ENCODE data around the gene SELENOV. TPM values are rescaled to one million over a fixed set of nuclear protein-coding genes. Genes with fewer than 3 reads are reported as not detected.

Gene SELENOV
- total RNA-seq, 1 experiment from 2014 or later: 0.80 TPM

DNA sequence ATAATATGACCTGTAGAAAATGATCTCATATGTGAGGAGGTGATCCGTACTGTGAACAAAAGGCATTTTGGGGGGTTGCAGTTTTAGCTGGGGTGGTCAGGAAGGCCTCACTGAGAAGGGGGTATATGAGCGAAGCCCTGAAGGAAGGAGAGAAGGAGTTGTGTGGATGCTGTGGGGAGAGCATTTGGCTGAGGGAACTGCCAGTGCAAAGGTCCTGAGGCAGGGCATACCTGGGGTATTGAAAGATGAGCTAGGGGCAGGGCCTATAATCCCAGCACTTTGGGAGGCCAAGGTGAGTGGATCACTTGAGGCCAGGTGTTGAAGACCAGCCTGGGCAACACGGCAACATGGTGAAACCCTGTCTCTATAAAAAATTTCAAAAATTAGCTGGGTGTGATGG, 2.5 kb downstream of the SELENOV start:
- no TSS peak for BruUV-seq (replicated peaks)
- ATAC-seq (no peak), DNase-seq (ENCODE audit: low read depth, low spot score) (no peak)
- Histone ChIP-seq H3K4me1 (ENCODE audit: control insufficient read depth, insufficient read depth, low read length) (peaks cover 26% of the 10 kb centered on the region), H3K27me3 (ENCODE audit: control insufficient read depth, insufficient read depth, low read length) (peaks cover 23% of the 10 kb centered on the region), H3K9me3 (ENCODE audit: control insufficient read depth, insufficient read depth, low read depth, low read length) (no peaks in the 10 kb centered on the region), H3K27ac (ENCODE audit: low read length) (no peak overlapping the region), H3K36me3 (ENCODE audit: control insufficient read depth, insufficient read depth, low read length) (no peaks in the 10 kb centered on the region), H3K4me3 (ENCODE audit: low read depth in 2 of 2, low read length in 2 of 2) (no peak overlapping the region)
- in situ Hi-C loops (cut with HindIII; ENCODE audit: low pct_unique_long_range_greater_than_20kb, low sequenced_read_pairs): no loop called here
- intact Hi-C loops (cut with micrococcal nuclease; ENCODE audit: unreplicated experiment): no loop called here
- ChIA-PET CTCF (interaction anchor here (0.6 to 3.9 kb wide), 8 partner anchors 11 to 640 kb away, joined by 3 to 45 read pairs (median 18); partner anchors contain the start of genes DLL3, EID2, EID2B and RPS16), POLR2A (interaction anchor here (0.5 to 3.5 kb wide), 8 partner anchors 9 to 175 kb away, joined by 3 to 43 read pairs (median 6); partner anchors contain the start of genes EID2B, RPS16, SAMD4B and TIMM50)
- TF ChIP-seq POLR2AphosphoS5 (IDR thresholded peaks at IDR 0.05; ENCODE audit: low read depth, low read length) (no peak), SIN3A (IDR thresholded peaks at IDR 0.05; ENCODE audit: borderline replicate concordance, insufficient read depth, low read depth, low read length) (no peak), CTCF (IDR thresholded peaks at IDR 0.05) (no peak), TCF7L2 (IDR thresholded peaks at IDR 0.05; ENCODE audit: low read depth, low read length) (no peak)
- TF ChIP-seq, protein P1, sequence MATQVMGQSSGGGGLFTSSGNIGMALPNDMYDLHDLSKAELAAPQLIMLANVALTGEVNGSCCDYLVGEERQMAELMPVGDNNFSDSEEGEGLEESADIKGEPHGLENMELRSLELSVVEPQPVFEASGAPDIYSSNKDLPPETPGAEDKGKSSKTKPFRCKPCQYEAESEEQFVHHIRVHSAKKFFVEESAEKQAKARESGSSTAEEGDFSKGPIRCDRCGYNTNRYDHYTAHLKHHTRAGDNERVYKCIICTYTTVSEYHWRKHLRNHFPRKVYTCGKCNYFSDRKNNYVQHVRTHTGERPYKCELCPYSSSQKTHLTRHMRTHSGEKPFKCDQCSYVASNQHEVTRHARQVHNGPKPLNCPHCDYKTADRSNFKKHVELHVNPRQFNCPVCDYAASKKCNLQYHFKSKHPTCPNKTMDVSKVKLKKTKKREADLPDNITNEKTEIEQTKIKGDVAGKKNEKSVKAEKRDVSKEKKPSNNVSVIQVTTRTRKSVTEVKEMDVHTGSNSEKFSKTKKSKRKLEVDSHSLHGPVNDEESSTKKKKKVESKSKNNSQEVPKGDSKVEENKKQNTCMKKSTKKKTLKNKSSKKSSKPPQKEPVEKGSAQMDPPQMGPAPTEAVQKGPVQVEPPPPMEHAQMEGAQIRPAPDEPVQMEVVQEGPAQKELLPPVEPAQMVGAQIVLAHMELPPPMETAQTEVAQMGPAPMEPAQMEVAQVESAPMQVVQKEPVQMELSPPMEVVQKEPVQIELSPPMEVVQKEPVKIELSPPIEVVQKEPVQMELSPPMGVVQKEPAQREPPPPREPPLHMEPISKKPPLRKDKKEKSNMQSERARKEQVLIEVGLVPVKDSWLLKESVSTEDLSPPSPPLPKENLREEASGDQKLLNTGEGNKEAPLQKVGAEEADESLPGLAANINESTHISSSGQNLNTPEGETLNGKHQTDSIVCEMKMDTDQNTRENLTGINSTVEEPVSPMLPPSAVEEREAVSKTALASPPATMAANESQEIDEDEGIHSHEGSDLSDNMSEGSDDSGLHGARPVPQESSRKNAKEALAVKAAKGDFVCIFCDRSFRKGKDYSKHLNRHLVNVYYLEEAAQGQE (IDR thresholded peaks at IDR 0.05; ENCODE audit: insufficient read depth in 1 of 2, low read depth in 2 of 2, low read length in 1 of 2): no peak

- Histone ChIP-seq H3K27ac (ENCODE audit: low read length) (peak overlapping the region; percentile 0), H3K4me3 (ENCODE audit: low read depth in 2 of 2, low read length in 2 of 2) (no peak overlapping the region), H3K36me3 (ENCODE audit: control insufficient read depth, insufficient read depth, low read length) (no peaks in the 10 kb centered on the region), H3K4me1 (ENCODE audit: control insufficient read depth, insufficient read depth, low read length) (peaks cover 26% of the 10 kb centered on the region), H3K27me3 (ENCODE audit: control insufficient read depth, insufficient read depth, low read length) (peaks cover 23% of the 10 kb centered on the region), H3K9me3 (ENCODE audit: control insufficient read depth, insufficient read depth, low read depth, low read length) (no peaks in the 10 kb centered on the region)
- in situ Hi-C loops (cut with HindIII; ENCODE audit: low pct_unique_long_range_greater_than_20kb, low sequenced_read_pairs): no loop called here
- ATAC-seq (peak; percentile 10), DNase-seq (ENCODE audit: low read depth, low spot score) (no peak)
- ChIA-PET POLR2A (interaction anchor here (0.6 to 3.5 kb wide), 13 partner anchors 9 to 303 kb away, joined by 3 to 43 read pairs (median 6); partner anchors contain the start of genes EID2, EID2B, RPS16 and TIMM50), CTCF (interaction anchor here (0.5 to 3.9 kb wide), 19 partner anchors 8 to 823 kb away, joined by 3 to 49 read pairs (median 6); partner anchors contain the start of genes DLL3, EID2, EID2B and RPS16)
- no TSS peak for BruUV-seq (replicated peaks)
- no peak for TF ChIP-seq TCF7L2 (IDR thresholded peaks at IDR 0.05; ENCODE audit: low read depth, low read length)
- TF ChIP-seq CTCF (IDR thresholded peaks at IDR 0.05): no peak
- TF ChIP-seq, protein P1 (IDR thresholded peaks at IDR 0.05; ENCODE audit: insufficient read depth in 1 of 2, low read depth in 2 of 2, low read length in 1 of 2): no peak
- TF ChIP-seq POLR2AphosphoS5 (IDR thresholded peaks at IDR 0.05; ENCODE audit: low read depth, low read length): no peak
- no peak for TF ChIP-seq SIN3A (IDR thresholded peaks at IDR 0.05; ENCODE audit: borderline replicate concordance, insufficient read depth, low read depth, low read length)
- intact Hi-C loops (cut with micrococcal nuclease; ENCODE audit: unreplicated experiment): no loop called here
Measured at GRCh38 chr19:39518458-39518857, 3.5 kb downstream of the SELENOV start.
